PC-3 (cell line): Measurements from ENCODE around the gene SV2C. TPM values are rescaled to one million over a fixed set of nuclear protein-coding genes. Genes with fewer than 3 reads are reported as not detected.
A peak's percentile ranks its signal among the peaks of the same experiment; 100 is the strongest.

Source experiments
- ATAC-seq: fragments of 200-7000 bp; cut with Tn5 transposase; 2 replicates; pipeline ENCODE4 v1.9.1; 2020; ENCODE audit warnings: mild to moderate bottlenecking, moderate library complexity
- BruUV-seq: library from RNA; stranded (reverse); fragments of 400-500 nt; replicated peaks from 2 replicates; lab custom pipeline; 2021; lab: Mats Ljungman, UMichigan
- CTCF ChIA-PET: fragments of 300-600 bp; sonication (Branson Sonifier 250); formaldehyde crosslinking; loops from one replicate; lab custom pipeline; 2022; ENCODE audit warnings: antibody characterized with exemption; lab: Charles Lee
- POLR2A ChIA-PET: fragments of 300-600 bp; sonication (Branson Sonifier 250); formaldehyde crosslinking; loops from one replicate; lab custom pipeline; 2022; ENCODE audit warnings: antibody characterized with exemption; ENCODE audit not compliant: unreplicated experiment; lab: Charles Lee
- DNase-seq: peaks from one replicate; pipeline ENCODE4 v3.0.0-alpha.2; 2015
- H2AFZ ChIP-seq: fragments of 300-600 bp; sonication (generic); 2 replicates; pipeline ENCODE4 v1.6.0; 2016; ENCODE audit warnings: antibody characterized with exemption, low read length
- H3F3A ChIP-seq: fragments of 300-600 bp; sonication (generic); one replicate; pipeline ENCODE4 v1.6.0; 2017; ENCODE audit warnings: antibody characterized with exemption, low read length, control low read depth, mild to moderate bottlenecking; ENCODE audit not compliant: unreplicated experiment
- H3K27ac ChIP-seq: fragments of 300-600 bp; sonication (generic); 2 replicates; pipeline ENCODE4 v1.5.1; 2016; ENCODE audit warnings: mild to moderate bottlenecking, low read length
- H3K27me3 ChIP-seq: fragments of 300-600 bp; sonication (generic); 2 replicates; pipeline ENCODE4 v1.6.1; 2016; ENCODE audit warnings: low read length, mixed read lengths
- H3K36me3 ChIP-seq: fragments of 300-600 bp; sonication (generic); 2 replicates; pipeline ENCODE4 v1.6.1; 2016; ENCODE audit warnings: low read depth, mixed run types, low read length, mixed read lengths
- H3K4me1 ChIP-seq: fragments of 300-600 bp; sonication (generic); 2 replicates; pipeline ENCODE4 v1.5.1; 2016; ENCODE audit warnings: low read length; ENCODE audit not compliant: insufficient read depth
- H3K4me2 ChIP-seq: fragments of 300-600 bp; sonication (generic); 2 replicates; pipeline ENCODE4 v1.6.0; 2016; ENCODE audit warnings: low read length
- H3K4me3 ChIP-seq: fragments of 300-600 bp; sonication (generic); 2 replicates; pipeline ENCODE4 v1.5.1; 2016; ENCODE audit warnings: mild to moderate bottlenecking, low read length, mixed read lengths
- H3K79me2 ChIP-seq: fragments of 300-600 bp; sonication (generic); 2 replicates; pipeline ENCODE4 v1.6.1; 2017; ENCODE audit warnings: low read length, mixed read lengths
- H3K9ac ChIP-seq: fragments of 300-600 bp; sonication (generic); 2 replicates; pipeline ENCODE4 v1.6.0; 2016; ENCODE audit warnings: mild to moderate bottlenecking, low read length
- H3K9me2 ChIP-seq: fragments of 300-600 bp; sonication (generic); replicated peaks from 2 replicates; pipeline ENCODE4 v1.6.1; 2016; ENCODE audit warnings: mixed run types, low read length, mixed read lengths
- H3K9me3 ChIP-seq: fragments of 300-600 bp; sonication (generic); 2 replicates; pipeline ENCODE4 v1.6.1; 2016; ENCODE audit warnings: low read length, mixed read lengths
- H4K20me1 ChIP-seq: fragments of 300-600 bp; sonication (generic); 2 replicates; pipeline ENCODE4 v1.6.1; 2016; ENCODE audit warnings: low read length, mixed read lengths
- EZH2 ChIP-seq: fragments of 300-600 bp; sonication (generic); IDR thresholded peaks from one replicate; pipeline ENCODE4 v1.6.1; 2017; ENCODE audit warnings: antibody characterized with exemption, mild to moderate bottlenecking, low read length; ENCODE audit not compliant: unreplicated experiment
- EZH2phosphoT487 ChIP-seq: fragments of 300-600 bp; sonication (generic); IDR thresholded peaks from 2 replicates; pipeline ENCODE4 v1.6.1; 2018; ENCODE audit warnings: mild to moderate bottlenecking, antibody characterized with exemption, low read length, borderline replicate concordance
- intact Hi-C: fragments of 100-400 bp; cut with micrococcal nuclease; formaldehyde crosslinking; loops from 2 replicates; pipeline ENCODE4 v1.9.0; 2023
- total RNA-seq: library from RNA; depleted of rRNA; stranded (reverse); fragments of >200 nt; gene quantifications from 2 replicates; pipeline ENCODE4 v1.2.3, GENCODE V29; 2014
- TF ChIP-seq, protein P1 (sequence below): fragments of 300-600 bp; sonication (generic); conservative IDR thresholded peaks from 2 replicates; pipeline ENCODE4 v1.5.1; 2017; ENCODE audit warnings: antibody characterized with exemption, low read depth, mild to moderate bottlenecking, low read length

Gene SV2C
- total RNA-seq, 1 experiment from 2014 or later: not detected

DNA sequence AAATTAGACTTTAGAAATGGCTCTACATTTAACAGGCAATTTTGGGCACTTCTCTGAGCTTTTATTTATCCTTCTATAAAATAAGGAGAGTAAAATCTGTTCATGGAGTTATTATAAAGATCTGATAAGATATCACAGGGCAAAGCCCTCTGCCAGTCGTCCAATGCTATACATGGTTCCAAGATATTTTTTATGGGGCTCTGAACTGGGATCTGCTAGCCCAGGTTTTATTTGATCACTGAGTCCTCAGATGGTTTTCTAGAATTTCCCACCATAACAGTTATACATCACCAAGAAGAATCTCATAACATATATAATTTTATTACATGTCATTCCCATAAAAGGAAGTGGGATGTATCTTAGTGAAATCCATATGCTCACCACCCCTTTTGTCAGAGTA lies 296.7 kb downstream of the SV2C start:
- intact Hi-C loops: no loop called here
- no peaks in the 10 kb centered on the region for H3F3A ChIP-seq
- no peaks in the 10 kb centered on the region for H3K27me3 ChIP-seq
- no TSS peak for BruUV-seq
- ATAC-seq (no peak), DNase-seq (no peak)
- ChIA-PET CTCF (no interaction called here), POLR2A (interaction anchor here (0.6 kb wide), 1 partner anchor 935 kb away, joined by 3 read pairs; no protein-coding TSS in a partner anchor)
- no peaks in the 10 kb centered on the region for H4K20me1 ChIP-seq
- no peaks in the 10 kb centered on the region for H3K36me3 ChIP-seq
- TF ChIP-seq, protein P1, sequence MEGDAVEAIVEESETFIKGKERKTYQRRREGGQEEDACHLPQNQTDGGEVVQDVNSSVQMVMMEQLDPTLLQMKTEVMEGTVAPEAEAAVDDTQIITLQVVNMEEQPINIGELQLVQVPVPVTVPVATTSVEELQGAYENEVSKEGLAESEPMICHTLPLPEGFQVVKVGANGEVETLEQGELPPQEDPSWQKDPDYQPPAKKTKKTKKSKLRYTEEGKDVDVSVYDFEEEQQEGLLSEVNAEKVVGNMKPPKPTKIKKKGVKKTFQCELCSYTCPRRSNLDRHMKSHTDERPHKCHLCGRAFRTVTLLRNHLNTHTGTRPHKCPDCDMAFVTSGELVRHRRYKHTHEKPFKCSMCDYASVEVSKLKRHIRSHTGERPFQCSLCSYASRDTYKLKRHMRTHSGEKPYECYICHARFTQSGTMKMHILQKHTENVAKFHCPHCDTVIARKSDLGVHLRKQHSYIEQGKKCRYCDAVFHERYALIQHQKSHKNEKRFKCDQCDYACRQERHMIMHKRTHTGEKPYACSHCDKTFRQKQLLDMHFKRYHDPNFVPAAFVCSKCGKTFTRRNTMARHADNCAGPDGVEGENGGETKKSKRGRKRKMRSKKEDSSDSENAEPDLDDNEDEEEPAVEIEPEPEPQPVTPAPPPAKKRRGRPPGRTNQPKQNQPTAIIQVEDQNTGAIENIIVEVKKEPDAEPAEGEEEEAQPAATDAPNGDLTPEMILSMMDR: no peak
- no peak for TF ChIP-seq EZH2
- no peak for TF ChIP-seq EZH2phosphoT487
- H3K9ac ChIP-seq: no peak overlapping the region
- peaks cover 11% of the 10 kb centered on the region for H3K4me1 ChIP-seq
- H3K9me2 ChIP-seq: no peaks in the 10 kb centered on the region
- H2AFZ ChIP-seq: no peak overlapping the region
- no peak overlapping the region for H3K27ac ChIP-seq
- no peaks in the 10 kb centered on the region for H3K79me2 ChIP-seq
- H3K9me3 ChIP-seq: no peaks in the 10 kb centered on the region
- H3K4me3 ChIP-seq: no peak overlapping the region
- 0 out of 2 replicates have a peak overlapping the region, but pooled peaks have one; percentile 63 for H3K4me2 ChIP-seq

DNA sequence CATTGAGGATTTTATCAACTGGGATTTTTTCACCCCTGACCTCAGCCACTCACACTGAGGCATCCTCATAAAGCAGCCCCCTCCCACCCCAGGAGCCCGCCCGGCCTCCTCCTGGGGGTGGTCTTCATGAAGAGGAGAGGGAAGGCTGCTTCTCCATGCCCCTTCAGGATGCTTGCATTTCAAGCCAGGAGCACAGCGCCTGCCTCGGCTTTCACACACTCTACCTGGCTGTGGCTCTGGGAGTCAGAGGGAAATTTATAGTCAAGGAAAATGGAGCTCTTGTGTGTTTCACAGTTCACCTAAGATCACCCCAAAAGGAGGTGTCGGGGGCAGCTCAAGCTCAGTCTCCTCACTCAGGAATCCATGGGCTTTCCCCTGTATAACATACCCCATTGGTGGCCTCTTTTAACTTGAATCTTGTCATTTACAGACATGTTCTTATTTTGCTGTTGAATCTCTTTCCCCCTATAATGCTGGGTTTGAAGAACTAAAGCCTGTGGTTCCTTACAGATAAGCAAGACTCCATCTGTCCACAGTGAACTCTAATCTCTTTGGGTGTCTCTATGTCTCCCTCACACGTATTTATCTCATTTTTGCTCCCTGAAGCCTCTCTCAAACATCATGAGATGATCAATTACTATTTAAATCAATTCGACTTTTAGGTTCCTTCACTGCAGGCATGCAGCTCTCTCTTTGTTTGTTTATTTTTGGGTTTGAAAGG lies 297.3 kb downstream of the SV2C start:
- no TSS peak for BruUV-seq
- CTCF ChIA-PET: no interaction called here
- ATAC-seq: no peak

More for the DNA sequence above, 297.3 kb downstream of the SV2C start:
- H3K36me3 ChIP-seq: no peaks in the 10 kb centered on the region
- intact Hi-C loops: no loop called here
- H3K4me2 ChIP-seq: no peak overlapping the region
- H3K27ac ChIP-seq: no peak overlapping the region
- no peak overlapping the region for H3K9ac ChIP-seq
- H3K4me3 ChIP-seq: no peak overlapping the region
- no peak for DNase-seq
- H3K27me3 ChIP-seq: no peaks in the 10 kb centered on the region
- no peaks in the 10 kb centered on the region for H3K9me2 ChIP-seq
- H2AFZ ChIP-seq: no peak overlapping the region
- H3F3A ChIP-seq: no peaks in the 10 kb centered on the region
- TF ChIP-seq EZH2phosphoT487 (no peak), EZH2 (no peak)
- TF ChIP-seq, protein P1: no peak
- POLR2A ChIA-PET: no interaction called here
- peaks cover 11% of the 10 kb centered on the region for H3K4me1 ChIP-seq
- H3K79me2 ChIP-seq: no peaks in the 10 kb centered on the region
- H3K9me3 ChIP-seq: no peaks in the 10 kb centered on the region
- H4K20me1 ChIP-seq: no peaks in the 10 kb centered on the region
